Measurements from ENCODE around the gene SUCLG1.
"Not testable (repeated sequence)": the region's sequence is repeated elsewhere in the genome, so short reads cannot be mapped to it uniquely, and the experiment has no call there.

Gene SUCLG1

DNA sequence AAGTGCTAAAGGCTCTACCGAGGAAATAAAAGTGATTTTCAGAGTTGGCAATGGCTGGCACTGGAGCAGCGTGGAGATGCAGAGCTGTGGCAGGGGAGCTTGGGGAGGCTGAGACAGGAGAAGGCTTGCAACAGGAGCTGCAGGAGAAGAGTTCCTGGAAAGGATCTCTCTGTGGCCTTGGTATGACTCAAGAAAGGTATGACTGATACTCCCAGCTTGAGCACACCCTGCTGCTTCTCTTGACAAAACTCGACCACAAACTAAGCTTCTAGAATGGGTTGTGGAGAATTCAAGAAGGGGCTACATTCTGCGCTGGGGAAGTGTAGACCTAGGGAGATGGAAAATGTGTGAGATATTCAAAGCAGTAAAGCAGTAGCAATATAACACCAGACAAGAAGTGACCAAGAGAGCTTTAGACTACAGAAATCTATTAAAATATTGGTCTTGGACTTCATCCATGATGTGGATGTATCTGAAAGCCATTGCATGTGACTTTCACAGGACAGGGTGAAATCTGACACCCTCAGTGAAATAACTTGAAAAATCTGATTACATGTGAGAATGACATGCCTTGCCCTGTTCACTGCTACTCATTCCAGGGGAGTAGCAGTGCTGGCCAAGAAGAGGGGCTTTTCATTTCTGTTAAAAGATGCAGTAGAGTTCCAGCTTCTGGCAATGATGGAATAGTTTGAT, 41.5 kb downstream of the SUCLG1 start:
- no peak for DNase-seq

DNA sequence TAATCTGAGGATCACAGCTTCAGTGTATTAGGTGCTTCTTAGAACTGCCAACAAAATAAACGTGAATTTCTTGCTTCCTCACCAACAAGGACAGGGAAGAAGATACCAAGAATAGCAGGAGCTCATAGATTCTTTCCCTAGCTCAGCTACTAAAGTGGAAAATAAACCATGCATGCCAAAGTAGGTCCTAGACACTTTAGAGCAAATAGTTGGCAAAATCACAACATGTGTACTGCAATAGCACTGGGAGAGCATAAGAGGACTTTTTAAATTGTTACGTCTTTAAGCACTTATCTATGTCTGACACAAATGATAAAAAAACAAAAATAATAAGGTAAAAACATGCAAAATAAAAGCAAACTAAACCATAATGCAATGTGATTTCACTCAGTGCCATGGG, 49.5 kb downstream of the SUCLG1 start:
- no peak for DNase-seq

DNA sequence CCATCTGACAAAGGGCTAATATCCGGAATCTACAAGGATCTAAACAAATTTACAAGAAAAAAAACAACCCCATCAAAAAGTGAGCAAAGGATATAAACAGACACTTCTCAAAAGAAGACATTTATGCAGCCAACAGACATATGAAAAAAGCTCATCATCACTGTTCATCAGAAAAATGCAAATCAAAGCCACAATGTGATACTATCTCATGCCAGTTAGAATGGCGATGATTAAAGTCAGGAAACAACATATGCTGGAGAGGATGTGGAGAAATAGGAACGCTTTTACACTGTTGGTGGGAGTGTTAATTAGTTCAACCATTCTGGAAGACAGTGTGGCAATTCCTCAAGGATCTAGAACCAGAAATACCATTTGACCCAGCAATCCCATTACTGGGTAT, 57.0 kb downstream of the SUCLG1 start:
- not testable (repeated sequence) for DNase-seq

DNA sequence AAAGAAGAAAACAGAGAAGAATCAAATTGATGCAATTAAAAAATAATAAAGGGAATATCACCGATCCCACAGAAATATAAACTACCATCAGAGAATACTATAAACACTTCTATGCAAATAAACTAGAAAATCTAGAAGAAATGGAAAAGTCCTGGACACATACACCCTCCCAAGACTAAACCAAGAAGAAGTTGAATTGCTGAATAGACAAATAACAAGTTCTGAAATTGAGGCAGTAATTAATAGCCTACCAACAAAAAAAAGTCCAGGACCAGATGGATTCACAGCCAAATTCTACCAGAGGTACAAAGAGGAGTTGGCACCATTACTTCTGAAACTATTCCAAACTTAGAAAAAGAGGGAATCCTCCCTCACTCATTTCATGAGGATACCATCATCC, 59.2 kb downstream of the SUCLG1 start:
- not testable (repeated sequence) for DNase-seq

DNA sequence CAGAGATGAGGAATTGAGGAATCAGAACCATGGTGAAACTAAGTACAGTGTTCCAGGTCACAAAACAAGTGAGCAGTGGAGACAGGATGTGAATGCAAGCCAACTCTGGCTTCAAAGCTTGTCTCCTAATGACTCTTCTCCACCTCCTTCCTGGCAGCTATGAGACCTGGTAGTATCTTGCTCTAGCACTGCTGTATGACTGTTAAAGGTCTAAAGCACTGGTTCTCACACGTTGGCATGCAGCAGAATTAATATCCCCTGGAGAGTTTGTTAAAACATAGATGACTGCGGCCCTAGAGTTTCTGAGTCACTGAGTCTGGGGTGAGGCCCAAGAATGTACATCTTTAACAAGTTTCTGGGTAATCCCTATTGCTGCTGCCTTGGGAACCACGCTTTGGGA, 63.3 kb downstream of the SUCLG1 start:
- DNase-seq: no peak

GRCh38 chr2:84394628-84395027, 64.5 kb downstream of the SUCLG1 start:
- DNase-seq: no peak

DNA sequence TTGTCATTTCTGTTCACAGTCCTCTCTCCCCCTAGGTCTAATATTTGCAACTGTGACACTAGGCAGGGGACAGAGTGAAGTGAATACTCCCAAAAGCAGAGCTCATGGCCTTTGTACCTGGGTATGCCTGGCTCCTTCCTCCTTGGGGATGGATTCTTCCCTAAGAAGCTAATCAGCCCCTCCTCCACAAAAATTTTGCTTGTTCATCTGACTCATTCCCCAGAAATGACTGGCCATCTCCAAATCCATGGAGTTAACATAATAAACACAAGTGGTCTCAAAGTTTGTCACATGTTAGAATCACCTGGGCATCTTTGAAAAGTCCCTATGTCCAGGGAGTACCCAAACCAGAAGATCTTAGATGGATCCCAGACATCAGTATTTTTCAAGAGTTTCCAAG, 65.3 kb downstream of the SUCLG1 start:
- no peak for DNase-seq

DNA sequence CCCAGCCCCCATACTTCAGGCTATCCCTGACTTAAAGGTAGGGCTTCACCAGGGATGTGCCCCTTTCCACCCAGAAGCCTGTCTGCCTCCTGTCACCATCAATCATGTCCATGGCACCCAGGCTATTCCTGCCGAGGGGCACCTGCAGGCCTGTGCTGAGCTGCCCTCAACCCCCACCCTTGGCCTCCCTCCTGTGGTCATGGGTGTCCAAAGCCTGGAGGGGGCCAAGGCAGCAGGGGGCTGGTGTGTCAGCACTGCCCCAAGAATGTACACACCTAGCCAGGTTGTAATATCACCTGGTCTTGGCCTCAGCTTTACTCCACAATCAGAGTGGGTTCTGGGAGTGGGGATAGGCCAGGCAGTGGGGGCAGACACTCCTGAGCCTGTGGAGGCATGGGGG, 69.3 kb downstream of the SUCLG1 start:
- DNase-seq: no peak

GRCh38 chr2:84388921-84389490, 70.1 kb downstream of the SUCLG1 start:
- no peak for DNase-seq

DNA sequence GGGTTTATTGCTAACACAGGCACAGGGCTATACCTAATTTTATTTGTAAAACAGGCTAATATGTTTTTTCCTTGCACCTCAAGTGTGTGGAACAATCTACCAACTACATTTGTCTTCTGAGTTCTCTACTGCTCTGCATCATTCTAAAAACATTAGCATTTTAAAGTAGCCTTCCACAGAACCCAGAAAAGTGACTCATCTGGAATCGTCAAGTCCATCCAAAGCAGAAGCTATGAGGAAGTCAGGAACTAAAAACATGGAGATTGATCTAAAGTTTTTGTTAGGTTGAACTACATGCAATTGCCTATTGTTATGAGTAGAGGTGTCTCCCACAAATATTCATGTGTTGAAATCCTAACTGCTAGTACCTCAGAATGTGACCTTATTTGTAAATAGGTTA, 70.9 kb downstream of the SUCLG1 start:
- DNase-seq: no peak

DNA sequence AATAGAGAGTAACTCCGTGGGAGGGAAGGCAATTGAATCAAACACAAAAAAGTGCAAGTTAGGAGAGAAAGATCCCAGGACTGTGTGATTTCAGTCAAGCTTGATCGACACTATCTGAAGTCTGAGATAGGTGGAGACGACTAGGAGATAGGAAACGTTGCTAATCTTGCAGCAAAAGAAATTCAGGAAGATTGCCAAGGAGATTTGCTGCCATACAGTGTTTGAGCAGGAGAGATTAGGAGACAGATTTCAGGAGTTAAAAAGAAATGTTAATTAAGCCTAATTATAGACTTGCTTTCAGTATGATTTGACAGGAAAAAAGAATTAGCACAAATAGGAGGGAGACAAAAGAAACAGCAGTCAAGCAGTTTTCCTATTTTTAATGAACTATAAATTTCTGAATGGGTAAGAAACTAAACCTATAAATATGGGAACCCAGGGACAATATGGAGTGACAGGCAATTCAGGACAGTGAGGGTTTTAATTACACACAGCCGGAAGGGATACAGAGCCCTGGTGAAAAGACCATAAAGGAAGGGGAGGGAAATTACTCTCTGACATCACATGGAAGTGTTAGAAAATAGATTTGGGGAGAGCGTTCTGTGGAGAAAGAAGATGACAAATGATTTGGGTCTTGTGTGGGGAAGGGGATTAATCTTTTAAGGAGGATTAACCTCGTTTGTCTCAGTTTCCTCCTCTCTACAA, 72.6 kb downstream of the SUCLG1 start:
- no peak for DNase-seq

GRCh38 chr2:84383271-84383670, 75.8 kb downstream of the SUCLG1 start:
- no peak for DNase-seq

DNA sequence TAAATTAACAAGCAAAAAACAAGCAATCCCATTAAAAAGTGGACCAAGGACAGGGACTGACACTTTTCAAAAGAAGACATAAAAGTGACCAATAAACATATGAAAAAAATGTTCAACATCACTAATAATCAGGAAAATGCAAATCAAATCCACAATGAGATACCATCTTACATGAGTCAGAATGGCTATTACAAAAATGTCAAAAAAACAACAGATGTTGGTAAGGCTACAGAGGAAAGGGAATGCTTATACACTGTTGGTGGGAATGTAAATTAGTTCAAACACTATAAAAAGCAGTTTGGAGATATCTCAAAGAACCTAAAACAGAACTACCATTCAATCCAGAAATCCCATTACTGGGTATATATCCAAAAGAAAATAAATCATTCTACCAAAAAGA, 78.2 kb downstream of the SUCLG1 start:
- no peak for DNase-seq

- no peak for DNase-seq
Measured at GRCh38 chr2:84378960-84379359, 80.1 kb downstream of the SUCLG1 start.

GRCh38 chr2:84375020-84375419, 84.1 kb downstream of the SUCLG1 start:
- DNase-seq: no peak

DNA sequence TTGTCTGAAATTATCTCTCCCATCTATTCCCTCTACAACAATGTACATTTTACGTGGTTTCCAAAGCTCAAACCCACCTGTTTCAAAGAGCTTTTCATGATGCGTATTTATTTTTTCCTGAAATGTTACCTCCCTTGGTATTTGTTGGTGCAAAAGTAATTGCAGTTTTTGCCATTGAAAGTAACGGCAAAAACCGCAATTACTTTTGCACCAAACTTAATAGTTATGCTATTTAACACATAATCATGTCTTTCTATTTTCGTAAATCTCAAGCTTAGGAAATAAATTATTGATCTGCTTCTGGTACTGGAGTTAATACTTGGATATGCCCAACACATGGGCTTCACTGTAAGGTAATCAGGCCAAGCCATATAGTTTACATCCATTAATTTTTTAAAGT, 85.2 kb downstream of the SUCLG1 start:
- no peak for DNase-seq
